ENCODE measurements around the gene SSR4. TPM values are rescaled to one million over a fixed set of nuclear protein-coding genes. Genes with fewer than 3 reads are reported as not detected.

Gene SSR4
- total RNA-seq, 1 experiment from 2014 or later: 203 TPM

GRCh38 chrX:153771415-153772315, 22.8 kb upstream of the SSR4 start:
- Mint-ChIP-seq H3K27me3 (ENCODE audit: low read depth) (no peaks in the 10 kb centered on the region), H3K36me3 (no peaks in the 10 kb centered on the region), H3K4me1 (no peaks in the 10 kb centered on the region), H3K27ac (no peak overlapping the region), H3K4me3 (no peak overlapping the region), H3K9me3 (no peaks in the 10 kb centered on the region)
- ChIA-PET POLR2A (no interaction called here), CTCF (interaction anchor here (1.0 kb wide), 1 partner anchor 23 kb away, joined by 3 read pairs; the partner anchor contains the start of genes IDH3G and SSR4)
- ATAC-seq: no peak
- no peak for DNase-seq (ENCODE audit: low spot score)
- TF ChIP-seq TEAD4 (CRISPR knock-in tag; IDR thresholded peaks at IDR 0.05): no peak
- TF ChIP-seq CREB1 (CRISPR knock-in tag; IDR thresholded peaks at IDR 0.05): no peak
- no peak for TF ChIP-seq NFYB (CRISPR knock-in tag; conservative IDR thresholded peaks at IDR 0.05; ENCODE audit: low read depth)
- TF ChIP-seq ZNF121 (CRISPR knock-in tag; IDR thresholded peaks at IDR 0.05): no peak
- TF ChIP-seq, protein P1, sequence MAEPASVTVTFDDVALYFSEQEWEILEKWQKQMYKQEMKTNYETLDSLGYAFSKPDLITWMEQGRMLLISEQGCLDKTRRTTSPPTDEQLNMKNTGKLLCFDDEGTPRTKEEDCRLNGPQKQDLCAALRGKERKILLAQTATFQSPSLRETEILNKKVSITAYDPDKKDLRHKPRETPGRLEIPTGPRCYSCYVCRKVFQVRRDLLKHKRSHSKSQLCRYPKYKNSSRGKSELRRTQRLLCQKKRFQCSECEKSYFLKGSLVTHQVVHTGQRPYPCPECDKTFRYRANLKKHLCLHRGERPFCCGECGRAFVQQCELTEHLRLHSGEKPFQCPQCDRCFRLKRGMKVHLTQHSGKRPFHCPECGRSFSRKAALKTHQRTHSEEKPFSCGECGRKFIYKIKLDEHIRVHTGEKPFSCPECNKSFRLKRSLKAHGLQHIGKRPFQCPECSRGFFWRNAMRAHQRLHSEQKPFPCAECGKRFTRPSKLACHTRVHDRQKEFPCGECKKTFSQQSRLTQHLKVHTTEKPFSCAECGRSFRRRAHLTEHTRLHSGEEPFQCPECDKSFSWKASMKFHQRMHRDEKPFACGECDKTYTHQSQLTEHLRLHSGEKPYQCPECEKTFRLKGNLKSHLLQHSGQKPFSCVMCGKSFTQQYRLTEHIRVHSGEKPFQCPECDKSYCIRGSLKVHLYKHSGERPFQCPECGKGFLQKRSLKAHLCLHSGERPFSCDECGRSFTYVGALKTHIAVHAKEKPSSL (CRISPR knock-in tag; conservative IDR thresholded peaks at IDR 0.05): no peak
- TF ChIP-seq ZNF263 (CRISPR knock-in tag; IDR thresholded peaks at IDR 0.05; ENCODE audit: low read depth): no peak

GRCh38 chrX:153772316-153773217, 21.9 kb upstream of the SSR4 start:
- Mint-ChIP-seq H3K4me3 (no peak overlapping the region), H3K27me3 (ENCODE audit: low read depth) (no peaks in the 10 kb centered on the region), H3K36me3 (no peaks in the 10 kb centered on the region), H3K4me1 (no peaks in the 10 kb centered on the region), H3K27ac (no peak overlapping the region), H3K9me3 (no peaks in the 10 kb centered on the region)
- ChIA-PET POLR2A (no interaction called here), CTCF (interaction anchor here (1.0 kb wide), 1 partner anchor 22 kb away, joined by 3 read pairs; the partner anchor contains the start of genes IDH3G and SSR4)
- ATAC-seq (no peak), DNase-seq (ENCODE audit: low spot score) (no peak)
- TF ChIP-seq, protein P2, sequence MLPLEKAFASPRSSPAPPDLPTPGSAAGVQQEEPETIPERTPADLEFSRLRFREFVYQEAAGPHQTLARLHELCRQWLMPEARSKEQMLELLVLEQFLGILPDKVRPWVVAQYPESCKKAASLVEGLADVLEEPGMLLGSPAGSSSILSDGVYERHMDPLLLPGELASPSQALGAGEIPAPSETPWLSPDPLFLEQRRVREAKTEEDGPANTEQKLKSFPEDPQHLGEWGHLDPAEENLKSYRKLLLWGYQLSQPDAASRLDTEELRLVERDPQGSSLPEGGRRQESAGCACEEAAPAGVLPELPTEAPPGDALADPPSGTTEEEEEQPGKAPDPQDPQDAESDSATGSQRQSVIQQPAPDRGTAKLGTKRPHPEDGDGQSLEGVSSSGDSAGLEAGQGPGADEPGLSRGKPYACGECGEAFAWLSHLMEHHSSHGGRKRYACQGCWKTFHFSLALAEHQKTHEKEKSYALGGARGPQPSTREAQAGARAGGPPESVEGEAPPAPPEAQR (CRISPR knock-in tag; IDR thresholded peaks at IDR 0.05): no peak
- no peak for TF ChIP-seq RELA (CRISPR knock-in tag; IDR thresholded peaks at IDR 0.05; ENCODE audit: borderline replicate concordance)
- TF ChIP-seq AR (CRISPR knock-in tag; IDR thresholded peaks at IDR 0.05): no peak
- TF ChIP-seq, protein P3, sequence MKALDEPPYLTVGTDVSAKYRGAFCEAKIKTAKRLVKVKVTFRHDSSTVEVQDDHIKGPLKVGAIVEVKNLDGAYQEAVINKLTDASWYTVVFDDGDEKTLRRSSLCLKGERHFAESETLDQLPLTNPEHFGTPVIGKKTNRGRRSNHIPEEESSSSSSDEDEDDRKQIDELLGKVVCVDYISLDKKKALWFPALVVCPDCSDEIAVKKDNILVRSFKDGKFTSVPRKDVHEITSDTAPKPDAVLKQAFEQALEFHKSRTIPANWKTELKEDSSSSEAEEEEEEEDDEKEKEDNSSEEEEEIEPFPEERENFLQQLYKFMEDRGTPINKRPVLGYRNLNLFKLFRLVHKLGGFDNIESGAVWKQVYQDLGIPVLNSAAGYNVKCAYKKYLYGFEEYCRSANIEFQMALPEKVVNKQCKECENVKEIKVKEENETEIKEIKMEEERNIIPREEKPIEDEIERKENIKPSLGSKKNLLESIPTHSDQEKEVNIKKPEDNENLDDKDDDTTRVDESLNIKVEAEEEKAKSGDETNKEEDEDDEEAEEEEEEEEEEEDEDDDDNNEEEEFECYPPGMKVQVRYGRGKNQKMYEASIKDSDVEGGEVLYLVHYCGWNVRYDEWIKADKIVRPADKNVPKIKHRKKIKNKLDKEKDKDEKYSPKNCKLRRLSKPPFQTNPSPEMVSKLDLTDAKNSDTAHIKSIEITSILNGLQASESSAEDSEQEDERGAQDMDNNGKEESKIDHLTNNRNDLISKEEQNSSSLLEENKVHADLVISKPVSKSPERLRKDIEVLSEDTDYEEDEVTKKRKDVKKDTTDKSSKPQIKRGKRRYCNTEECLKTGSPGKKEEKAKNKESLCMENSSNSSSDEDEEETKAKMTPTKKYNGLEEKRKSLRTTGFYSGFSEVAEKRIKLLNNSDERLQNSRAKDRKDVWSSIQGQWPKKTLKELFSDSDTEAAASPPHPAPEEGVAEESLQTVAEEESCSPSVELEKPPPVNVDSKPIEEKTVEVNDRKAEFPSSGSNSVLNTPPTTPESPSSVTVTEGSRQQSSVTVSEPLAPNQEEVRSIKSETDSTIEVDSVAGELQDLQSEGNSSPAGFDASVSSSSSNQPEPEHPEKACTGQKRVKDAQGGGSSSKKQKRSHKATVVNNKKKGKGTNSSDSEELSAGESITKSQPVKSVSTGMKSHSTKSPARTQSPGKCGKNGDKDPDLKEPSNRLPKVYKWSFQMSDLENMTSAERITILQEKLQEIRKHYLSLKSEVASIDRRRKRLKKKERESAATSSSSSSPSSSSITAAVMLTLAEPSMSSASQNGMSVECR (CRISPR knock-in tag; IDR thresholded peaks at IDR 0.05; ENCODE audit: borderline replicate concordance): no peak
- TF ChIP-seq PRDM15 (CRISPR knock-in tag; IDR thresholded peaks at IDR 0.05): no peak
- no peak for TF ChIP-seq MXD4 (CRISPR knock-in tag; IDR thresholded peaks at IDR 0.05; ENCODE audit: borderline replicate concordance)
- TF ChIP-seq, protein P4, sequence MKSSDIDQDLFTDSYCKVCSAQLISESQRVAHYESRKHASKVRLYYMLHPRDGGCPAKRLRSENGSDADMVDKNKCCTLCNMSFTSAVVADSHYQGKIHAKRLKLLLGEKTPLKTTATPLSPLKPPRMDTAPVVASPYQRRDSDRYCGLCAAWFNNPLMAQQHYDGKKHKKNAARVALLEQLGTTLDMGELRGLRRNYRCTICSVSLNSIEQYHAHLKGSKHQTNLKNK (CRISPR knock-in tag; IDR thresholded peaks at IDR 0.05): no peak
- TF ChIP-seq TP53 (CRISPR knock-in tag; IDR thresholded peaks at IDR 0.05): no peak
- TF ChIP-seq CREB1 (CRISPR knock-in tag; IDR thresholded peaks at IDR 0.05): no peak

Data from WTC11 (cell line).